GM06990 (cell line): ENCODE results near the gene SRGAP1.

Experiments used
- DNase-seq: peaks from one replicate; pipeline ENCODE4 v3.0.0-alpha.2; 2011; ENCODE audit not compliant: insufficient read length; ENCODE audit errors: extremely low read depth
- H3K27me3 ChIP-seq: replicated peaks from 2 replicates; pipeline ENCODE4 v1.6.0; 2011; ENCODE audit warnings: low read length; ENCODE audit not compliant: control insufficient read depth, insufficient read depth
- H3K36me3 ChIP-seq: 2 replicates; pipeline ENCODE4 v1.5.1; 2011; ENCODE audit warnings: low read length; ENCODE audit not compliant: control insufficient read depth, insufficient read depth
- H3K4me3 ChIP-seq: replicated peaks from 2 replicates; pipeline ENCODE4 v1.5.1; 2011; ENCODE audit warnings: low read depth, mild to moderate bottlenecking, control low read depth, low read length
- CTCF ChIP-seq: IDR thresholded peaks from 2 replicates; pipeline ENCODE4 v1.5.1; 2011; ENCODE audit warnings: low read length, control low read depth, mild to moderate bottlenecking, inconsistent platforms; ENCODE audit not compliant: insufficient read depth, poor library complexity, severe bottlenecking

The SRGAP1 gene

GRCh38 chr12:63882844-63883243, 38.3 kb downstream of the SRGAP1 start:
- no peak overlapping the region for H3K4me3 ChIP-seq

GRCh38 chr12:63885401-63885800, 40.9 kb downstream of the SRGAP1 start:
- no peaks in the 10 kb centered on the region for H3K36me3 ChIP-seq
- no peak for DNase-seq
- no peak overlapping the region for H3K4me3 ChIP-seq
- no peaks in the 10 kb centered on the region for H3K27me3 ChIP-seq
- TF ChIP-seq CTCF, result no peak

More at GRCh38 chr12:63882844-63883243, 38.3 kb downstream of the SRGAP1 start:
- no peak for DNase-seq
- Histone ChIP-seq H3K27me3 (no peaks in the 10 kb centered on the region), H3K36me3 (no peaks in the 10 kb centered on the region)
- no peak for TF ChIP-seq CTCF

- no peak for DNase-seq
- Histone ChIP-seq H3K36me3 (no peaks in the 10 kb centered on the region), H3K4me3 (no peak overlapping the region), H3K27me3 (no peaks in the 10 kb centered on the region)
- TF ChIP-seq CTCF, result no peak
Observed at GRCh38 chr12:63888908-63889635, 44.6 kb downstream of the SRGAP1 start.

GRCh38 chr12:63889721-63890509, 45.4 kb downstream of the SRGAP1 start:
- Histone ChIP-seq H3K36me3 (no peaks in the 10 kb centered on the region), H3K27me3 (no peaks in the 10 kb centered on the region), H3K4me3 (no peak overlapping the region)
- no peak for TF ChIP-seq CTCF
- DNase-seq, result no peak

- DNase-seq, result no peak
- H3K27me3 ChIP-seq, result no peaks in the 10 kb centered on the region
- H3K4me3 ChIP-seq, result no peak overlapping the region
- H3K36me3 ChIP-seq, result no peaks in the 10 kb centered on the region
- no peak for TF ChIP-seq CTCF
Observed at GRCh38 chr12:63893170-63893569, 48.7 kb downstream of the SRGAP1 start.
